CD4-positive, alpha-beta T cell treated with Interferon gamma for 1 hour (primary cell): ENCODE results near the gene LRWD1.

Experiments
- DNase-seq: peaks from one replicate; pipeline ENCODE4 v3.0.0-alpha.2; 2020

LRWD1 gene

GRCh38 chr7:102464577-102465280 lies at the start of gene LRWD1, which contains the start of gene ALKBH4:
LRWD1 (plus strand) TSS chr7:102464984; CDS start chr7:102465081, 97 bp downstream.
ALKBH4 (minus strand) TSS chr7:102464863; CDS start chr7:102464836, 27 bp downstream.
- DNase-seq, result peak; percentile 93

DNA sequence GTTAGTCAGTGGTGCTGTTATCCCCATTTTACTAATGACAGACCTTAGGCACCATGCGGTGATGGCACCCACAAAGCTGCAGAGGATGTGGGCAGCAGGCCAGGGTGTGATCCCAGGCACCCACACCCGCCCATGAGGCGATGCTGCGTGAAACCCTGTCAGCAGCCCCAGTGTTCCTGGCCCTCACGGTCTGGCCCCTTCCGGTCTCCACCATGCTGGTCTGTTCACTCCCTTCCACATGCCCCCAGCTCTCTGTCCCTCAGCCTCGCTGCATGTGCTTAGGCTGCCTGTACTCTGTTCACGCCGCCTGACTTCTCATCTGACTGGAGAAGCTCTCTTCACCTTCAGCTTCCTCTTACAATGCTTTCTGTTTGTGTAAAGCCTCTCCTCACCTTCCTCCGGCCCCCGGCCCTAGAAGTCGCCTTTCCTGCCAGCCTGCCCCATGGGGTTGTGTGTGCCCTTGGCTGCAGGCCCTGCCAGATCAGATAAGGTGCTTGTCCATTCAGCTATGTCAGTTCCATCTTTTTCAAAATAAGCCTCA lies 49.0 kb upstream of the LRWD1 start:
- DNase-seq, result peak; percentile 60

GRCh38 chr7:102416406-102416805 lies 48.4 kb upstream of the LRWD1 start:
- DNase-seq, result no peak

GRCh38 chr7:102417105-102417504 lies 47.7 kb upstream of the LRWD1 start:
- peak; percentile 30 for DNase-seq

- no peak for DNase-seq
These were observed 46.2 kb upstream of the LRWD1 start for GRCh38 chr7:102418592-102418991.

DNA sequence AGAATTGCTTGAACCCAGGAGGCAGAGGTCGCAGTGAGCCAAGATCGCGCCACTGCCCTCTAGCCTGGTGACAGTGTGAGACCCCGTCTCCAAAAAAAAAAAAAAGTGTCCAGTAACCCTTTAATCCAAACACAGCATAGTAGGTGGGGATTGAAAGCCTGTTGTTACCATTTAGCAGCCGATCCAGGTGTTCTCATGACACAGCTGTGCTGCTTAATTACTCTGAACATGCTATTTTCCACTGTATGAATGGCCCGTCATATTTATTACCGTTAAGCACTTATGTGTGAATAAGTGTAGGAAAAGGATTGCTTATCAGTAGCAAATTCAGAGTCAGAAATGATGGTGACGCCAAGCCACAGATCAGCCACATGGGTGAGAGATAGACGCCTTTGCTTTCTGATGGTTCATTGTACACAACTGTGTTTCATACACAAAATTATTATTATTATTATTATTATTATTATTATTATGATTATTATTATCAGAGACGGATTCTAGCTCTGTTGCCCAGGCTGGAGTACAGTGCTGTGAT lies 43.0 kb upstream of the LRWD1 start:
- DNase-seq, result no peak

- no peak for DNase-seq
These were observed 40.6 kb upstream of the LRWD1 start for GRCh38 chr7:102424129-102424551.

DNA sequence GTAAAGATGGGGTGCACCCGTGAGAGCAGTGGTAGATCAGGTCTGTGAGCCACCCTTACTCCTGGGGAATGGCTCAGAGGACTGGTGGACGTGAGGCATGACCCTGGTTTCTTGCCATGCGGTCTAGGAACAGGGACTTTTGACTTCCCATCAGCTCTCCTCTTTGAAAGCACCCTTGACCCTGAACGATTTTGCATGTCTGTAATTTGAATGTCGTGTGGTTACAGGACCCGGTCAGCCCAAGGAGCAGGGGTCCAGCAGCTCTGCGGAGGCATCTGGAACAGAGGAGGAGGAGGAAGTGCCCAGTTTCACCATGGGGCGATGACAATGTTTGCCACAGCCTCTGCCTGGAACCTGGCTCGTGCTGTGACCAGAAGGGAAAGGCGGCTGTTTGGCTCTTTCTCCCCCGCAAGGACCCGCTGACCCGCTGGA lies 40.0 kb upstream of the LRWD1 start:
- peak; percentile 32 for DNase-seq

GRCh38 chr7:102425639-102426267 lies 39.0 kb upstream of the LRWD1 start:
- DNase-seq, result peak; percentile 93

- DNase-seq, result peak; percentile 82
These were observed 38.3 kb upstream of the LRWD1 start for GRCh38 chr7:102426268-102427018.

- DNase-seq, result no peak
These were observed 37.8 kb upstream of the LRWD1 start for GRCh38 chr7:102427019-102427405.

- DNase-seq, result no peak
These were observed 35.5 kb upstream of the LRWD1 start for GRCh38 chr7:102429141-102429899.

- DNase-seq, result peak; percentile 74
These were observed 33.0 kb upstream of the LRWD1 start for GRCh38 chr7:102431617-102432298.

DNA sequence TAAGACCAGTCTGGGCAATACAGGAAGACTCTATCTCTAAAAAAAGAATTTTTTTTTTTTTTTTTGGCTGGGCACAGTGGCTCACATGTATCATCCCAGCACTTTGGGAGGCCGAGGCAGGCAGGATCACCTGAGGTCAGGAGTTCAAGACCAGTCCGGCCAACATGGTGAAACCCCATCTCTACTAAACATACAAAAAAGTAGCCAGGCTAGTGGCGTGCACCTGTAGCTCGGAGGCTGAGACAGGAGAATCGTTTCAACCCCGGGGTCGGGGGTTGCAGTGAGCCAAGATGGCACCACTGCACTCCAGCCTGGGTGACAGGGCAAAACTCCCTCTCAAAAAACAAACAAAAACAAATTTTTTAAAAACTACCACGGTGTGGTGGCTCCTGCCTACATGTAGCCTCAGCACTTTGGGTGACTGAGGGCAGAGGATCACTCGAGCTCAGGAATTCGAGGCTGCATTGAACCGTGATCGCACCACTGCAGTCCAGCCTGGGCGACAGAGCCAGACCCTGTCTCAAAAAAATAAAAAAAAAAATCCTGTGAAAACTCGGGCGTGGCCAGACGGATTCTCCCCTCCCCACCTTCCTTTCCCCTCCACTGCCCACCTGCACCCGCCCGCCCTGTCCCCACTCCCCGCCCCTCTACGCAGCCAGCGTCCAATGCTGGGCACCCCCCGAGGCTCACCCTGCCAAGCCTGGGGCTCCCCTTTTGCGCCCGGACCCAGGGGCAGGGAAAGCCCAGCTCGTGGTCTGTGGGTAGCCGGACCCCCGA lies 32.2 kb upstream of the LRWD1 start:
- DNase-seq, result no peak

GRCh38 chr7:102433219-102434038 lies 31.4 kb upstream of the LRWD1 start, which contains the start of gene ORAI2:
ORAI2 (plus strand) TSS chr7:102433575; CDS start chr7:102438957, 5,382 bp downstream.
- peak; percentile 88 for DNase-seq

DNA sequence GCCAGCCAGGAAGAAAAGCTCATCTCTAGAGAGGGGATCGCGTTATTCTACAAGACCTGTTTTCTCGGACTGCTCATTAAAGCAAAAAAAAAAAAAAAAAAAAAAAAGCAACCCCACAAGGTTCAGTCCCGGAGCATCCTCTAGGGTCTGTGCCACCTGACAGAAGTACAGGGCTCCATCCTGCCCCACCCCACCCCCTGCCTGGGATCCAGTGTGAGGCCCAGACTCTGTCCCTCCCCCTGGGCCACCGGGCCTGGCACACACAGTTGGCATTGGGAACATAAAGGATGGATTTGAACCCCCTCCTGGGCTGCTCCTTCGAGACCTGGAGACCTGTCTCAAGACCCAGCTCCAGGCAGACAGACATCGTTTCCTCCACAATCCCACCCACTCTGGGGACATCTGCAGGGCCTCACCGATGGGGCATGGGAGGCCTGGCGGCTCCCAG lies 30.7 kb upstream of the LRWD1 start:
- no peak for DNase-seq

GRCh38 chr7:102436118-102436517 lies 28.7 kb upstream of the LRWD1 start:
- no peak for DNase-seq

GRCh38 chr7:102439963-102440795 lies 24.6 kb upstream of the LRWD1 start:
- no peak for DNase-seq
